Nephron progenitor cell (in vitro differentiated cells): ENCODE data around the gene PAX6.

Experiments
- DNase-seq: peaks from one replicate; pipeline ENCODE4 v3.0.0; 2021
- H3K27ac Mint-ChIP-seq: 2 replicates; pipeline ENCODE4 v1.8.0; 2021; ENCODE audit warnings: mild to moderate bottlenecking, moderate library complexity, mixed read lengths
- H3K27me3 Mint-ChIP-seq: 2 replicates; pipeline ENCODE4 v1.8.0; 2021; ENCODE audit warnings: mild to moderate bottlenecking, low read depth, mixed read lengths; ENCODE audit not compliant: poor library complexity
- H3K36me3 Mint-ChIP-seq: 2 replicates; pipeline ENCODE4 v1.8.0; 2021; ENCODE audit warnings: low read depth, mixed read lengths
- H3K4me1 Mint-ChIP-seq: 2 replicates; pipeline ENCODE4 v1.8.0; 2021; ENCODE audit warnings: mixed read lengths
- H3K4me3 Mint-ChIP-seq: 2 replicates; pipeline ENCODE4 v1.8.0; 2021; ENCODE audit warnings: mild to moderate bottlenecking, moderate library complexity, mixed read lengths
- H3K9me3 Mint-ChIP-seq: 2 replicates; pipeline ENCODE4 v1.8.0; 2021; ENCODE audit warnings: mild to moderate bottlenecking, moderate library complexity, mixed read lengths
- CTCF ChIP-seq: fragments of 200-600 bp; sonication (generic); IDR thresholded peaks from 2 replicates; pipeline ENCODE4 v1.5.0; 2021; ENCODE audit warnings: antibody characterized with exemption

PAX6 gene

GRCh38 chr11:31812383-31813381, 1.6 kb upstream of the PAX6 start:
- H3K27me3 Mint-ChIP-seq: no peaks in the 10 kb centered on the region
- no peak overlapping the region for H3K27ac Mint-ChIP-seq
- TF ChIP-seq CTCF: no peak
- DNase-seq: peak; percentile 54
- peaks cover 5% of the 10 kb centered on the region for H3K9me3 Mint-ChIP-seq
- peaks cover 49% of the 10 kb centered on the region for H3K4me1 Mint-ChIP-seq
- H3K36me3 Mint-ChIP-seq: no peaks in the 10 kb centered on the region
- peak overlapping the region; percentile 70 for H3K4me3 Mint-ChIP-seq

- no peak overlapping the region for H3K27ac Mint-ChIP-seq
- H3K9me3 Mint-ChIP-seq: peaks cover 5% of the 10 kb centered on the region
- no peaks in the 10 kb centered on the region for H3K27me3 Mint-ChIP-seq
- H3K4me3 Mint-ChIP-seq: peak overlapping the region; percentile 70
- DNase-seq: peak; percentile 69
- H3K4me1 Mint-ChIP-seq: peaks cover 42% of the 10 kb centered on the region
- TF ChIP-seq CTCF: no peak
- H3K36me3 Mint-ChIP-seq: no peaks in the 10 kb centered on the region
Observed at GRCh38 chr11:31809857-31810778, 1.0 kb downstream of the PAX6 start.

- no peak for TF ChIP-seq CTCF
- Mint-ChIP-seq H3K4me3 (peak overlapping the region; percentile 70), H3K27me3 (no peaks in the 10 kb centered on the region), H3K9me3 (peaks cover 5% of the 10 kb centered on the region), H3K36me3 (no peaks in the 10 kb centered on the region), H3K27ac (no peak overlapping the region), H3K4me1 (peaks cover 44% of the 10 kb centered on the region)
- no peak for DNase-seq
Observed at GRCh38 chr11:31809541-31809856, 1.6 kb downstream of the PAX6 start.

GRCh38 chr11:31808721-31809540, 2.2 kb downstream of the PAX6 start:
- H3K9me3 Mint-ChIP-seq: peaks cover 5% of the 10 kb centered on the region
- H3K27me3 Mint-ChIP-seq: no peaks in the 10 kb centered on the region
- no peak for DNase-seq
- H3K4me3 Mint-ChIP-seq: peak overlapping the region; percentile 70
- H3K36me3 Mint-ChIP-seq: no peaks in the 10 kb centered on the region
- no peak overlapping the region for H3K27ac Mint-ChIP-seq
- no peak for TF ChIP-seq CTCF
- peaks cover 50% of the 10 kb centered on the region for H3K4me1 Mint-ChIP-seq

- Mint-ChIP-seq H3K36me3 (no peaks in the 10 kb centered on the region), H3K4me3 (no peak overlapping the region), H3K9me3 (peaks cover 5% of the 10 kb centered on the region), H3K27ac (no peak overlapping the region), H3K4me1 (peaks cover 46% of the 10 kb centered on the region), H3K27me3 (no peaks in the 10 kb centered on the region)
- no peak for TF ChIP-seq CTCF
- no peak for DNase-seq
Observed at GRCh38 chr11:31807799-31808667, 3.1 kb downstream of the PAX6 start.
